Coronary artery (tissue), 2 donors: ENCODE measurements around the gene MCRIP2.

Experiments
- DNase-seq: peaks from one replicate; pipeline ENCODE4 v3.0.0-alpha.2; 2017; ENCODE audit warnings: low spot score
- H3K27ac ChIP-seq, 2 donors: fragments of 200-600 bp; sonication (generic); one replicate each; pipeline ENCODE4 v1.5.1; 2016 to 2019
- H3K4me3 ChIP-seq: fragments of 200-600 bp; sonication (generic); 2 replicates; pipeline ENCODE4 v1.5.1; 2016; ENCODE audit warnings: mild to moderate bottlenecking, moderate library complexity
- CTCF ChIP-seq: fragments of 200-600 bp; sonication (generic); IDR thresholded peaks from one replicate; pipeline ENCODE4 v1.5.1; 2019; ENCODE audit warnings: antibody characterized with exemption

Gene MCRIP2

GRCh38 chr16:633336-634050 lies 8.1 kb upstream of the MCRIP2 start:
- no peak for TF ChIP-seq CTCF
- no peak overlapping the region for H3K27ac ChIP-seq
- no peak overlapping the region for H3K4me3 ChIP-seq
- no peak for DNase-seq

GRCh38 chr16:634051-634670 lies 7.5 kb upstream of the MCRIP2 start:
- no peak overlapping the region for H3K27ac ChIP-seq
- DNase-seq: no peak
- H3K4me3 ChIP-seq: no peak overlapping the region
- no peak for TF ChIP-seq CTCF

GRCh38 chr16:634996-635395 lies 6.6 kb upstream of the MCRIP2 start:
- no peak for DNase-seq
- Histone ChIP-seq H3K27ac (no peak overlapping the region), H3K4me3 (peak overlapping the region; percentile 82)
- no peak for TF ChIP-seq CTCF

GRCh38 chr16:635573-636205 lies 5.9 kb upstream of the MCRIP2 start:
- TF ChIP-seq CTCF: no peak
- H3K27ac ChIP-seq: peak overlapping the region; percentile 94 to 97
- DNase-seq: no peak
- H3K4me3 ChIP-seq: peak overlapping the region; percentile 82

- peak within 1 kb of the TSS; percentile 82 for H3K4me3 ChIP-seq
- TF ChIP-seq CTCF: no peak
- H3K27ac ChIP-seq: peak within 1 kb of the TSS; percentile 94 to 97
- peak; percentile 96 for DNase-seq
These were observed 5.2 kb upstream of the MCRIP2 start, which contains the start of gene METTL26 for GRCh38 chr16:636206-637080. TSS of gene METTL26 (minus strand) at chr16:636305. CDS start at chr16:636290, 15 bp downstream.

- Histone ChIP-seq H3K27ac (peak overlapping the region; percentile 94 to 97), H3K4me3 (peak overlapping the region; percentile 82)
- no peak for DNase-seq
- TF ChIP-seq CTCF: no peak
These were observed 4.3 kb upstream of the MCRIP2 start for GRCh38 chr16:637081-638018.
